Activated CD4-positive, alpha-beta T cell treated with anti-CD3 and anti-CD28 coated beads for 24 hours (primary cell): ENCODE measurements around the gene JKAMP.

Source experiments
- DNase-seq, 2 donors: peaks; one replicate each; pipeline ENCODE4 v3.0.0-alpha.2; 2020; ENCODE audit warnings: low read depth in 2 of 2

JKAMP gene

GRCh38 chr14:59540852-59541251, 56.5 kb downstream of the JKAMP start:
- DNase-seq: no peak

GRCh38 chr14:59541731-59542130, 57.4 kb downstream of the JKAMP start:
- no peak for DNase-seq

- no peak for DNase-seq
These were observed 59.6 kb downstream of the JKAMP start for GRCh38 chr14:59543873-59544272.

- DNase-seq: no peak
These were observed 63.0 kb downstream of the JKAMP start for GRCh38 chr14:59547310-59547709.
